ENCODE data around the gene MRPL36.

DNA sequence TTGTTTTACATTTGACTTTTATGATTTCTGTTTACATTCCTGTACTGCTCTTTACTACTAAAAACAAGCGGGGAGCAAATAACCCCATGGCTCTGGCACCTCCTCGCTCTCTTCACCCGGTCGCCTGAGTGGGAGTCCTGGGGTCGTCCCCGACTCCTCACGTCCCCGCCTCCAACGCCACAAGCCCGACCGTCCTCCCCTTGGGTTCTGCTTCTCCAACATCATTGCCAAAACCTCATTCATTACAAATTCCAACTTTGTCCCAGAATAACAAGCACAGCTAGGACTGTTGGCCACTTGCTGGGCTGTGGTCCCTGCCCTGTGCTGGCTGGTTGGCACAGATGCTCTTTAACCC, 35.1 kb downstream of the MRPL36 start:
- TF ChIP-seq, protein P1, sequence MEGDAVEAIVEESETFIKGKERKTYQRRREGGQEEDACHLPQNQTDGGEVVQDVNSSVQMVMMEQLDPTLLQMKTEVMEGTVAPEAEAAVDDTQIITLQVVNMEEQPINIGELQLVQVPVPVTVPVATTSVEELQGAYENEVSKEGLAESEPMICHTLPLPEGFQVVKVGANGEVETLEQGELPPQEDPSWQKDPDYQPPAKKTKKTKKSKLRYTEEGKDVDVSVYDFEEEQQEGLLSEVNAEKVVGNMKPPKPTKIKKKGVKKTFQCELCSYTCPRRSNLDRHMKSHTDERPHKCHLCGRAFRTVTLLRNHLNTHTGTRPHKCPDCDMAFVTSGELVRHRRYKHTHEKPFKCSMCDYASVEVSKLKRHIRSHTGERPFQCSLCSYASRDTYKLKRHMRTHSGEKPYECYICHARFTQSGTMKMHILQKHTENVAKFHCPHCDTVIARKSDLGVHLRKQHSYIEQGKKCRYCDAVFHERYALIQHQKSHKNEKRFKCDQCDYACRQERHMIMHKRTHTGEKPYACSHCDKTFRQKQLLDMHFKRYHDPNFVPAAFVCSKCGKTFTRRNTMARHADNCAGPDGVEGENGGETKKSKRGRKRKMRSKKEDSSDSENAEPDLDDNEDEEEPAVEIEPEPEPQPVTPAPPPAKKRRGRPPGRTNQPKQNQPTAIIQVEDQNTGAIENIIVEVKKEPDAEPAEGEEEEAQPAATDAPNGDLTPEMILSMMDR (IDR thresholded peaks at IDR 0.05) = no peak
- TF ChIP-seq POLR2A (IDR thresholded peaks at IDR 0.05) = no peak
- no peak for TF ChIP-seq EP300 (IDR thresholded peaks at IDR 0.05; ENCODE audit: low read depth)
